Mesendoderm (in vitro differentiated cells): Measurements from ENCODE around the gene OGG1.
"Not testable (repeated sequence)": the region's sequence is repeated elsewhere in the genome, so short reads cannot be mapped to it uniquely, and the experiment has no call there.

ENCODE experiments used
- DNase-seq: peaks from one replicate; pipeline ENCODE4 v3.0.0; 2013
- H2AK5ac ChIP-seq: 2 replicates; pipeline ENCODE4 v1.6.1; 2013; ENCODE audit warnings: low read length, inconsistent platforms
- H2BK120ac ChIP-seq: 2 replicates; pipeline ENCODE4 v1.6.1; 2013; ENCODE audit warnings: low read depth, mild to moderate bottlenecking, low read length, moderate library complexity, mixed read lengths
- H2BK15ac ChIP-seq: replicated peaks from 2 replicates; pipeline ENCODE4 v1.6.1; 2013; ENCODE audit warnings: low read depth, mild to moderate bottlenecking, moderate library complexity
- H2BK5ac ChIP-seq: 2 replicates; pipeline ENCODE4 v1.6.1; 2013; ENCODE audit warnings: low read length, inconsistent platforms
- H3K18ac ChIP-seq: 2 replicates; pipeline ENCODE4 v1.6.1; 2013; ENCODE audit warnings: mild to moderate bottlenecking, low read length, mixed read lengths
- H3K23ac ChIP-seq: one replicate; pipeline ENCODE4 v1.6.1; 2013; ENCODE audit warnings: low read length
- H3K27ac ChIP-seq: 2 replicates; pipeline ENCODE4 v1.5.1; 2013; ENCODE audit warnings: low read depth, mild to moderate bottlenecking, inconsistent platforms, low read length, moderate library complexity
- H3K27me3 ChIP-seq: 2 replicates; pipeline ENCODE4 v1.6.1; 2013; ENCODE audit warnings: low read length, control low read depth, mild to moderate bottlenecking, inconsistent platforms; ENCODE audit not compliant: insufficient read depth, poor library complexity
- H3K36me3 ChIP-seq: 2 replicates; pipeline ENCODE4 v1.6.1; 2013; ENCODE audit warnings: low read length, inconsistent platforms; ENCODE audit not compliant: control insufficient read depth, insufficient read depth
- H3K4ac ChIP-seq: one replicate; pipeline ENCODE4 v1.6.1; 2013; ENCODE audit warnings: low read depth, mild to moderate bottlenecking, low read length, moderate library complexity
- H3K4me1 ChIP-seq: 2 replicates; pipeline ENCODE4 v1.6.1; 2013; ENCODE audit warnings: low read depth, low read length, inconsistent platforms; ENCODE audit not compliant: control insufficient read depth
- H3K4me2 ChIP-seq: 2 replicates; pipeline ENCODE4 v1.6.1; 2013; ENCODE audit warnings: low read length
- H3K4me3 ChIP-seq: 2 replicates; pipeline ENCODE4 v1.5.1; 2013; ENCODE audit warnings: mild to moderate bottlenecking, low read length
- H3K56ac ChIP-seq: one replicate; pipeline ENCODE4 v1.6.1; 2013; ENCODE audit warnings: low read length
- H3K79me1 ChIP-seq: 2 replicates; pipeline ENCODE4 v1.6.1; 2013; ENCODE audit warnings: low read length, inconsistent platforms
- H3K79me2 ChIP-seq: 2 replicates; pipeline ENCODE4 v1.6.1; 2013; ENCODE audit warnings: mild to moderate bottlenecking, low read length; ENCODE audit not compliant: control insufficient read depth, insufficient read depth
- H3K9ac ChIP-seq: 2 replicates; pipeline ENCODE4 v1.6.1; 2013; ENCODE audit warnings: low read length, inconsistent platforms
- H4K5ac ChIP-seq: one replicate; pipeline ENCODE4 v1.6.1; 2013; ENCODE audit warnings: low read length
- H4K8ac ChIP-seq: one replicate; pipeline ENCODE4 v1.6.1; 2013; ENCODE audit warnings: low read depth, mild to moderate bottlenecking, control low read depth, low read length, moderate library complexity
- WGBS: extraction: QIAGEN DNeasy Blood & Tissue Kit; methylation state at CpG from one replicate; pipeline ENCODE4 v1.1.7; 2013; ENCODE audit warnings: low lambda C conversion rate, missing lambda C conversion rate; ENCODE audit not compliant: insufficient coverage; ENCODE audit errors: extremely low coverage; 5-methylcytosine and 5-hydroxymethylcytosine counted together

OGG1 gene

DNA sequence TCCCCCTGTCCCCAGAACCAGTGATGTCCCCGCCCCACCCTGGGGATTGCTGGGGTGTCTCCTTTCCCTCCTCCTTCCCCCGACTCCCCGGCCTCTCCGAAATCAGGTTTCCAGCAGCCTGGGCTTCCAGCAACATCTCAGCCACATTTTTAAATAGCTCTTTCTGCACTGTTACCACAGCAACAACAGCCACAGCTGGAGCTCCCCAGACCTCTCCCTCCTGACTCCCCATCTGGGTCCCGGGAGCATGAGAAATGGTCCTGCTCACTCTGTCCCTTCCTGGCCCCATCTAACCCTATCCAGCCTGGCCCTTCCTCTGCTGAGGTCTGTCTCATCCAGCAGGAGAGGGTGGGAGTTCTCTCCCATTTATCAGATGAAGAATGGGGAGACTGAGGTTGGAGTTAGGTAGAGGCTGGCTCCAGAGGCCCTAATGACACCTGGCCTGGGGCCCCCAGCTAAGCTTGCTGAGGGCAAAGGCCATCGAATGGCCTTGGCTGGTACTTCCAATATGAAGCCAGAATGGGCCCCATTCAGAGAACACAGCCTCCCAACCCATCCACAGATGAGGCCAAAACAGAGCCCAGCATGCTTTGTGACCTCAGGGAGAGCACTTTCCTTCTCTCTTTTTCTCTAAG is 18.5 kb downstream of the OGG1 start:
- H3K56ac ChIP-seq, result no peak overlapping the region
- H2AK5ac ChIP-seq, result no peak overlapping the region
- no peak overlapping the region for H2BK120ac ChIP-seq
- no peak overlapping the region for H3K9ac ChIP-seq
- H3K27me3 ChIP-seq, result no peaks in the 10 kb centered on the region
- H3K4me3 ChIP-seq, result no peak overlapping the region
- no peaks in the 10 kb centered on the region for H3K36me3 ChIP-seq
- H4K5ac ChIP-seq, result no peak overlapping the region
- H3K79me1 ChIP-seq, result no peaks in the 10 kb centered on the region
- no peak overlapping the region for H4K8ac ChIP-seq
- H3K27ac ChIP-seq, result no peak overlapping the region
- no peak overlapping the region for H3K4me2 ChIP-seq
- H2BK5ac ChIP-seq, result no peak overlapping the region
- no peak overlapping the region for H3K23ac ChIP-seq
- no peak overlapping the region for H3K4ac ChIP-seq
- no peak for DNase-seq
- H2BK15ac ChIP-seq, result no peak overlapping the region
- H3K4me1 ChIP-seq, result no peaks in the 10 kb centered on the region
- H3K79me2 ChIP-seq, result no peaks in the 10 kb centered on the region
- WGBS, result no CpG with 5 or more reads among the region's 6 CpGs
- H3K18ac ChIP-seq, result no peak overlapping the region

DNA sequence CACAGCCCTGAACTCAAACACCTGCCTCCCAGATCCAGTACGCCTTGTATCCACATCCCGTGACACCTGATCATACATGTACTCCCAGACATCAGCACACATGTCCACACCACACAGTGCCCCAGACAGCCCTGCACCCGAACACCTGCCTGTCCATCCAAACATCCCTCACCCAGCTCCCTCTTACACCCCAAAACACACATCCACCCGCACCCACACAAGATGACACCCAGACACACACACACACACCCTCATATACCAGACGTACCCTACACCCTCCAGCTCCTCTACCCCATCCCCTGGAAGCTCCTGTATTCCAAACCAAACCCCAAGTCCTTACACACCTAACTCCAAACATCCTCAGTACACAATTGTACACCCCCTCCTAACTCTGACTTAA is 19.3 kb downstream of the OGG1 start:
- Histone ChIP-seq H4K8ac (no peak overlapping the region), H3K27ac (no peak overlapping the region), H2AK5ac (no peak overlapping the region), H4K5ac (no peak overlapping the region), H3K23ac (peak overlapping the region; percentile 89), H3K27me3 (no peaks in the 10 kb centered on the region), H3K4me2 (no peak overlapping the region), H3K4ac (no peak overlapping the region), H3K18ac (no peak overlapping the region), H3K9ac (no peak overlapping the region), H2BK5ac (no peak overlapping the region), H2BK120ac (no peak overlapping the region), H3K4me3 (no peak overlapping the region), H3K56ac (no peak overlapping the region), H3K4me1 (no peaks in the 10 kb centered on the region), H2BK15ac (no peak overlapping the region), H3K79me2 (no peaks in the 10 kb centered on the region), H3K36me3 (no peaks in the 10 kb centered on the region), H3K79me1 (no peaks in the 10 kb centered on the region)
- WGBS, result 100% methylated on average over 1 of the region's 5 CpGs
- no peak for DNase-seq

DNA sequence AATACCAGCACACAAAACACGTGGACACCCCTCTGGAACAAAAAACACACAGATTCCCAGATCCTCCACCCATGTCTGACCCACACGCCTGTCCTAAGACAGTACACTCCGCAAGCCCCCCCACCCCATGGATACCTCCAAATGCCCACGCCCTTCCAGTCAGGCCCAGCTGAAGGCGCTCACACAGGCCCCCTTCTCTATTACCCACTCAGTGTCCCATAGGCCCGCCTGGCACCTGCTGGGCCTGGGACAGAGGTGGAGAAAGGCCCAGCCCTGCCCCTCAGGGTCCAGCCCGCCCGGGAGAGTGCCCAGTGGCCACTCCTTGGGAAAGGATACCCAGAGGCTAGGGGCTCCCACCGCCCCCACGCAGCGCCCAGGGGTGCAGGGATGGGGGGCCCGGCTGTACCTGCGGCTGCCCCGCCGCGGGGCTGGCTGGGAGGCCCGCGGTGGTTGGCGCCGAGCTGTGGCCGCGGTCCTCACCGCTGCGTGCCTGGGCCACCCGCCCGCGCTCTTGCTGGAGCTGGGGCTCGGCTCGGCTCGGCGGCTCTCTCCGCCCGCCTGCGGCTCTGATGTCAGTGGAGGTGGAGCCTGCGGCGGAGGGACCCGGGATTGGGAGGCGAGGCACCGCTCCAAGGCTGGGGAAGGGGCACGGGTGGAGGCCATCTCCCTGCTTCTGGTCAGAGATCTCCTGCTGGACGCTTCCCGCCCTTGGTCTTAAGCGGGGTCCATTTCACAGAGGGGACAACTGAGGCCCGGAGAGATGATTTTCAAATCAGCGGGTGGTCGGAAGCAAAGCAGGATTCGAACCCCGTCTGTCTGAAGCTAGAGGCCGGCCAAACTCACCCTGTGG is 19.9 kb downstream of the OGG1 start, which contains the start of gene CAMK1:
Gene CAMK1 (minus strand): TSS at position 522 of the 850 bp plus-strand sequence. CDS start 2,198 bp downstream, outside the sequence.
- H2BK120ac ChIP-seq, result no peak within 1 kb of the TSS
- H3K27me3 ChIP-seq, result no peaks in the 10 kb centered on the region
- peak within 1 kb of the TSS; percentile 83 for H3K56ac ChIP-seq
- H3K79me2 ChIP-seq, result no peaks in the 10 kb centered on the region
- peak; percentile 74 for DNase-seq
- no peak within 1 kb of the TSS for H3K27ac ChIP-seq
- H2AK5ac ChIP-seq, result no peak within 1 kb of the TSS
- no peaks in the 10 kb centered on the region for H3K36me3 ChIP-seq
- H3K9ac ChIP-seq, result peak within 1 kb of the TSS; percentile 55
- no peak within 1 kb of the TSS for H2BK5ac ChIP-seq
- H3K79me1 ChIP-seq, result no peaks in the 10 kb centered on the region
- H4K5ac ChIP-seq, result no peak within 1 kb of the TSS
- H3K4me1 ChIP-seq, result no peaks in the 10 kb centered on the region
- peak within 1 kb of the TSS; percentile 89 for H3K23ac ChIP-seq
- H3K4me2 ChIP-seq, result peak within 1 kb of the TSS; percentile 64
- H3K18ac ChIP-seq, result peak within 1 kb of the TSS; percentile 7
- no peak within 1 kb of the TSS for H3K4ac ChIP-seq
- no CpG with 5 or more reads among the region's 49 CpGs for WGBS
- no peak within 1 kb of the TSS for H2BK15ac ChIP-seq
- H3K4me3 ChIP-seq, result no peak within 1 kb of the TSS
- H4K8ac ChIP-seq, result no peak within 1 kb of the TSS

DNA sequence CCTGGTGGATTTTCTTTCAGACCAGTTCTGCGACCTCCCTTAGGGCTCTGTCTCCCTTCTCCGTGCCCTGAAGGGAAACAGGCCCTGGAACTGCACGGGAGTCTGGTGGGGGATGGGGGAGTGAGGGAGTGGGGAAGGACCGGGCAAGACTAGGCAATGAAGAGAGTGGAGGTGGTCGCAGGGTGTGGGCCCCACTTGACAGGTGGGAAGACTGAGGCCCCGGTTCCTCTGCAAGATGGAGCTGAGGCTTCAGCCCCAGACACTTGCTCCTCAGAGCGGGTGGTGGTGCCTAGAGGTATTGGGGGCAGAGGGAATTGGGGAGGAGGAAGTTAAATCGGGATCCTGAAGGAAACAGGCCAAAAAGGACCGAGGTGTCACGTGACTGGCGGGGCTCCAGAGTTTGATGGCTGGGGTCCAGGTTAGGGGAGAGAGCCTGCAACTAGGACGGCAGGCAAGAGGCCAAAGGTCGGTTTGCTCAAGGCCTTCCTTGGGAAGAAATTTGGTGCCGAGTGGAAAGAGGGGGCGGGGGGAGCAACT is 20.6 kb downstream of the OGG1 start:
- Histone ChIP-seq H3K4me2 (peak overlapping the region; percentile 64), H3K4ac (no peak overlapping the region), H3K23ac (no peak overlapping the region), H3K18ac (no peak overlapping the region), H3K27ac (no peak overlapping the region), H3K36me3 (no peaks in the 10 kb centered on the region), H3K4me1 (no peaks in the 10 kb centered on the region), H3K9ac (peak overlapping the region; percentile 55), H3K79me1 (no peaks in the 10 kb centered on the region), H2BK5ac (no peak overlapping the region), H3K4me3 (no peak overlapping the region), H2AK5ac (no peak overlapping the region), H4K8ac (no peak overlapping the region), H2BK15ac (no peak overlapping the region), H3K27me3 (no peaks in the 10 kb centered on the region), H2BK120ac (no peak overlapping the region), H3K79me2 (no peaks in the 10 kb centered on the region), H4K5ac (no peak overlapping the region), H3K56ac (peak overlapping the region; percentile 83)
- DNase-seq, result no peak
- WGBS, result no CpG with 5 or more reads among the region's 15 CpGs

DNA sequence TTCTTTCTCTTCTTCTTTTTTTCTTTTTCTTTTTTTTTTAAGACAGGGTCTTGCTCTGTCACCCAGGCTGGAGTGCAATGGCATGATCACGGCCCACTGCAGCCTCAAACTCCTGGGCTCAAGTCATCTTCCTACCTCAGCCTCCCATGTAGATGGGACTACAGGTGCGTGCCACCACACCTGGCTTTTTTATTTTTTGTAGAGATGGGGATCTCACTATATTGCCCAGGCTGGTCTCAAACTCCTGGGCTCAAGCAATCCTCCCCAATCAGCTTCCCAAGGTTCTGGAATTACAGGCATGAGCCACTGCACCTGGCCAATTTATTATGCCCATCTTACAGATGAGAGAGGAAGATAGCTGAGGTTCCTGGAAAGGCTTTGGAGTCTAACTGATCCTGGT is 21.3 kb downstream of the OGG1 start:
- H3K23ac ChIP-seq, H2BK15ac ChIP-seq, H2BK5ac ChIP-seq, H4K5ac ChIP-seq, DNase-seq, H2AK5ac ChIP-seq, H3K79me1 ChIP-seq, H3K79me2 ChIP-seq, H3K36me3 ChIP-seq, H3K56ac ChIP-seq, H3K4me2 ChIP-seq, H3K18ac ChIP-seq, H3K4me3 ChIP-seq, H3K27me3 ChIP-seq, H3K27ac ChIP-seq, H3K4ac ChIP-seq, H3K4me1 ChIP-seq, H4K8ac ChIP-seq, H2BK120ac ChIP-seq, H3K9ac ChIP-seq: not testable (repeated sequence)
- WGBS, result no CpG with 5 or more reads among the region's 2 CpGs
